ENCODE data around the gene INTS1.

Gene INTS1

DNA sequence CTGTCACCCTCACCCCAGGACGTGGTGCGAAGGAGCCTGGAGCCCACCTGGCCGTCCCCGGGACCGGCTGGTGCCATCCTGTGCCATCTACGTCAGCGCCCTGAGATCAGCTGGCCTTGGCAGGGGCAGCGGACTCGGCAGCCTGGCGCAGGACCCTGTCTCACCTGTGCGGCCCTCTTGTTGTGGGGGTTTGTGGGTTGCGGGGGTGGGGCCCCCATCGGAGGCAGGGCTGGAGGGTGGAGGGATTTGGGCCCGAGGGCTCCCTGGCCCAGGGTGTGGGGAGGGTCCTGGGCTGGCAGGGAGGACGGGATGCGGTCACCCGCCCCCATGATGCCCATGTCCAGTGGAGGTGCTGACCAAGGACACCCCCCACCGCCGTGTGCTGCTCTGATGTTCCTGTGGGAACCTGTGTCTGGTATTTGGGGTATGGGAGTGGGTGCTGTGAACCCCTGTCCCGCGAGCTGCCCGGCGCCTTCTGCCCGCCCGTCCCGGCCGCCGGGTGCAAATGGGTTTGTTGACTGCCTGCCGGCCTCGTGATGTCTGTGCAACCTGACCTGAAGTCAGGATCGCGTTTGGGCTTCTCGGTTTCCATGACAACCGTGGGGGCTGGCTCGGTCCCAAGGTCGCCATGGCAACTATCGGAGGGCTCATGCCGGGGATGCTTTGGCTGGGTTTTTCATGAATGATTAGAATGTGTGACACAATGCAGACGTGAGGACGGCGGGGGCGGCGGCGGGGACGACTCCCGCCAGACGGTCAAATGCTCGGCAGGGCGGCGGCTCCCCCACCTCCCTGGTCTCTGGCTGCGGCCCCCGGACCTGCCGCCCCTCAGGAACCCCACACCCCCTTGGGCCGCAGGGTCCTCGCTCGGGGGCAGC is 33.6 kb upstream of the INTS1 start:
- Mint-ChIP-seq H3K4me1 (ENCODE audit: low read depth) (peaks cover 48% of the 10 kb centered on the region), H3K4me3 (no peak overlapping the region), H3K27me3 (no peaks in the 10 kb centered on the region), H3K27ac (peak overlapping the region; percentile 32), H3K36me3 (ENCODE audit: low read depth) (peaks cover 94% of the 10 kb centered on the region), H3K9me3 (no peaks in the 10 kb centered on the region)
- intact Hi-C loops (cut with micrococcal nuclease) = no loop called here

DNA sequence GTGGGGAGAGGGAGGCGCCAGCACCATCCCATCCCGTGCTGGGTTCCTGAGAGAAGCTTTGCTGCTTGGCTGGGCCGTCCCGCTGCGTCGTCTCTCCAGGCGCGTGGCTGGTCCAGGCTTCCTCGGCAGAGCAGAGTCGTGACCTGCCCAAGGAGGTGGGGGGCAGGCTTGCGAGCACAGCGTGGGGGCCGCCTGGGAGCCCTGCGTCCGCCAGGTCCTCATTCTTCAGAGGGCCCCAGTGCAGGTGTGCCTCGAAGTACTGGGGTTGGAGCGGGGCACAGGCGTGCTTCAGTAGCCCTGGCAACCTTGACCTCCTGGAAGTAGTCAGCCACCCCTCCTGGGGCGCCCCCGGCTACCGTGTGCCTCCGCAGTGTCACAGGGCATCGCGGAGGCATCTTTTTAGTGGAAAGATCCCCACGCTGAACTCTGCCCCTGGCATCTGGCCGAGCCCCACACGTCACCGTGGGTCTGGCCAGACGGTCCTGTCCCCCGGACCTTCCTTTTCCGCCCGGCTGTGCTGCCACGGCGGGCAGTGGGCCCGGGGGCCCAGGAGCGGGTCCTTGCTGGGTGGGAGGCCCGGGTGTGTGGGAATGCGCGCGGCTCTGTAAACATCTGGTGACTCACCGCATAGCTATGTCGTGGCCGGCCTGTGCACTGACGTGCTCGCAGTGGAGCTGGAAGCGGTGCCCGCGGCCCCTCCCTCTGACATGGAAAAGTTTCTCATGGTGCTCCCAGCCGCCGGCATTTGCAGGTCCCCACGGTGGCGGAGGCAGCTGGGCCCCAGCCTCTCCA is 32.8 kb upstream of the INTS1 start:
- H3K4me3 Mint-ChIP-seq = no peak overlapping the region
- intact Hi-C loops (cut with micrococcal nuclease) = no loop called here
- no peaks in the 10 kb centered on the region for H3K27me3 Mint-ChIP-seq
- no peaks in the 10 kb centered on the region for H3K9me3 Mint-ChIP-seq
- peaks cover 86% of the 10 kb centered on the region for H3K36me3 Mint-ChIP-seq (ENCODE audit: low read depth)
- H3K27ac Mint-ChIP-seq = peak overlapping the region; percentile 32
- peaks cover 55% of the 10 kb centered on the region for H3K4me1 Mint-ChIP-seq (ENCODE audit: low read depth)

DNA sequence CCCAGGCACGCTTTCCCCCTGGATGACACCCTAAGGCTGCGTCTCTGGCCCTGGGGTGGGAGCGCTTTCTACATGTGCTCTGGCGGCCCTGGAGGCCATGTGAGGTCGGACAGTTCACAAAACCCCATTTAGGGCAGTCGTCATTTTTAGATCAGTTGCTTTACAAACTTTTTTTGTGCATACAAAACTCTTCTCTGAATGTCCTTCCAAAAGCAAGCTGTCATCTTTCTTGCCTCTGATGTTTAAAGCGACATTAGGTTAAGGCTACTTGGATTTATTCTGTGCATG is 32.2 kb upstream of the INTS1 start:
- peaks cover 61% of the 10 kb centered on the region for H3K4me1 Mint-ChIP-seq (ENCODE audit: low read depth)
- intact Hi-C loops (cut with micrococcal nuclease) = no loop called here
- no peaks in the 10 kb centered on the region for H3K9me3 Mint-ChIP-seq
- no peaks in the 10 kb centered on the region for H3K27me3 Mint-ChIP-seq
- peaks cover 85% of the 10 kb centered on the region for H3K36me3 Mint-ChIP-seq (ENCODE audit: low read depth)
- H3K27ac Mint-ChIP-seq = no peak overlapping the region
- H3K4me3 Mint-ChIP-seq = no peak overlapping the region

DNA sequence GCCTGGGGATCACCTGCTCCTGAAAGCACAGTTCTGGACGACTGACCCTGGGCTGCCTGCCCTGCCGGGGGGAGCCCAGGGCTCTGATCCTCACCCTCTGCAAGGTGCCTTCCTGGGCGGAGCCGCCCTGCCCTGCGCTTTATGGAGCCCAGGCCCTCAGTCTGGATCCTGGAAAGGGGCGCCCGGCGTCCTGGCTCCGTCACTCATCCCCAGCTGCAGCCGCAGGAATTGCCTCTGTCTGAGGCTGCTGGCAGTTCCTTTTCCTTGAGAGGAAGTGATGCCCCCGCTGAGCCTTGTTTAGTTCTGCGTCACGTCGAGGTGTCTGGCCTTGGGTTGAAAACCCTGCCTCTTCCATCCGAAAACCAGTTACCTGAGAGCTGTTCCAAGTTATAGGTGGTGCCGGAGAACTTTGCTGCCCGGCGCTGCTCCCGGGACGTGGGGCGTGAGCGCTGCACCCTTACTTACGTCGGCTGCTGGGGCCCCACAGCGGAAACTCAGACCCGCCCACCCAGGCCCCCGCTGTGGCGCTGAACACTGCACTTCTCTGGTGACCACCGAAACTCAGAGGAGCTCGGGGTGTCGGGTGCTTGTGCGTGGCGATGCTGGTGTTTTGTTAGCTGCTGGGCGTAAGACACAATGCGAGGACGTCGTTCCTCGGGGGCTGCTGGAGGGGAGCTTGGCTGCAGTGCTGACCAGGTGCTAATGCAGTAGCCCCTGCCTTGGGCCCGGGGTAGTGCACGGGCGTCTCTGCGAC is 31.7 kb upstream of the INTS1 start:
- no peak overlapping the region for H3K4me3 Mint-ChIP-seq
- H3K27ac Mint-ChIP-seq = peak overlapping the region; percentile 64
- peaks cover 81% of the 10 kb centered on the region for H3K36me3 Mint-ChIP-seq (ENCODE audit: low read depth)
- H3K9me3 Mint-ChIP-seq = no peaks in the 10 kb centered on the region
- no peaks in the 10 kb centered on the region for H3K27me3 Mint-ChIP-seq
- peaks cover 62% of the 10 kb centered on the region for H3K4me1 Mint-ChIP-seq (ENCODE audit: low read depth)
- intact Hi-C loops (cut with micrococcal nuclease) = no loop called here

DNA sequence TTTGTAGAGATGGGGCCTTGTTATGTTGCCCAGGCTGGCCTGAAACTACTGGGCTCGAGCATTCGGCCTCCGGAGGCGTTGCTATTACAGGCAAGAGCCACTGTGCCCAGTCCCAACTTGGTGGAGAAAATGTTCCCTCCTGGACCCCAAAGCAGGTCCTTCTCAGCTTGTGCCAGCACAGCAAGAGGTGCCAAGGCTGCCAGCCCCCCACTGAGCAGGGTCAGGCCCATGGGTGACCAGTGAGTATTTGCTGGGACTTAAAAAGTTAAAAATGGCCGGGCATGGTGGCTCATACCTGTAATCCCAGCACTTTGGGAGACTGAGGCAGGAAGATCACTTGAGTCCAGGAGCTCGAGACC is 30.9 kb upstream of the INTS1 start:
- intact Hi-C loops (cut with micrococcal nuclease) = no loop called here
- Mint-ChIP-seq H3K9me3 (no peaks in the 10 kb centered on the region), H3K36me3 (ENCODE audit: low read depth) (peaks cover 73% of the 10 kb centered on the region), H3K27me3 (no peaks in the 10 kb centered on the region), H3K27ac (peak overlapping the region; percentile 64), H3K4me3 (no peak overlapping the region), H3K4me1 (ENCODE audit: low read depth) (peaks cover 62% of the 10 kb centered on the region)

DNA sequence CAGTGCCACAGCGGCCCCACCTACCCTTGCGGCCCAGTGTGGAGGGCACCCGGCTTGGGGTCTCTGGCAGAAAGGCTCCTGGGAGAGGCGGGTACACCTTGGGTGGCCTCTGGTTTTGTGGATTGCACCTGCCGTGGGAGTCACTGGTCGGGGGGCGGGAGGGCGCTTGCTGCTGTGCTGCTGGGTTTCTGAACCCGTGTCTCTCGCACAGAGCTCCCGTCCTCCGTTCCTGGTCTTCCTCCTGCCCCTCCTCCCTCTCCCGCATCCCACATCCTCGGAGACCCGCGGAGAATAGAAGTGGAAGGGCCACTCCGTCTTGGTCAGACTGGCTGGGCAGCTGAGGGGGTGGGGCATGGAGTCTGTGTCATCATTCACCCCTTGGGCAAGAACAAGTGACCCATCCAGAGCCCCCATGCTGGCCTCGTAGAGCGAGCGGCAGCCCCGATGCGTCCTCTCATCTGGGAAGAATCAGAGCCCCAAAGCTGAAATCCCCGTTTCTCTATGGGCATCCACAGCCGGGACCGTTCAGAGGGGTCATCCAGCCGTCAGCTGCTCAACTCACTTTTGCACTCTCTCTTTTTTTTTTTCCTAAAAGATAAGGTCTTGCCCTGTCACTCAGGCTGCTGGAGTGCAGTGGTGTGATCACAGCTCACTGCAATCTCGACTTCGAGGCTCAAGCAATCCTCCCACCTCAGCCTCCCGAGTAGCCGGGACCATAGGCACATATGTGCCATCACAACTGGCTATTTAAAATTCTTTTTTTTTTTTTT is 30.3 kb upstream of the INTS1 start:
- intact Hi-C loops (cut with micrococcal nuclease) = no loop called here
- Mint-ChIP-seq H3K36me3 (ENCODE audit: low read depth) (peaks cover 68% of the 10 kb centered on the region), H3K27ac (peak overlapping the region; percentile 95), H3K9me3 (no peaks in the 10 kb centered on the region), H3K4me3 (peak overlapping the region; percentile 84), H3K4me1 (ENCODE audit: low read depth) (peaks cover 62% of the 10 kb centered on the region), H3K27me3 (no peaks in the 10 kb centered on the region)

DNA sequence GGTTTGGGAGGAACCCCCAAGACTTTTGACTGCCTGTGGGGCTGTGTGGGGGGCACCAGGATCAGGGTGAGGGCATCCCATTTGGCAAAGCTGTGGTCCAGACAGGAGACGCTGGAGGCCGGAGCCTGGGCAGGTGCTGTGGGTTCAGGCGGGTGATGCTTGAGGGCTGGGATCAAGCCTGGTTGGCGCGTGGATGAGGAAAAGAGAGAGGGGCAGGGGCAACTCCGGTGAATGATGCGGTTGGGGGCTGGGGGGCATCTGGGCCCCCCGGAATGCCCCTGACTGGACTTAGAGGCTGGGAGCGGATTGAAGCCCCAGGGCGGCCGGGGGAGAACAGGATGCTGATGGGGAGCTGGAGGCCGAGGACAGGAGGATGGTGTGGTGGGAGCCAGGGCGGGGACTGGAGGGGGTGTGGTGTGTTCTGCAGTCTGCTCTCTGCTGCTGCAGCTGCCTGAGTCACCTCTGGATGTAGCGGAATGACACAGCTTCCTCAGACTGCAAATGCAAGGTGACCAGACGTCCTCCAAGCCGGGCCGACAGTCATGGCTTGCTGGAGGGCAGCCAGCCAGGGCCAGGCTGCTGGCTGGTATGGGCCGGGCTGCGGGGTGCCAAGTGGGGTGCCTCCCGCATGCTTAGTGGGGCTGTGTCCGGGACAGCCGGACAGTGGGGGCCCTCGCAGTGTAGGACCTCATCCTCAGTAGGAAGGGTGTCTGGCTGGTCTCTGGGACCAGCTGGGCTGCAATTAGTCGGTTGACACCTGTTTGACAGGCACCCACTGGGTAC is 29.5 kb upstream of the INTS1 start:
- H3K36me3 Mint-ChIP-seq (ENCODE audit: low read depth) = peaks cover 60% of the 10 kb centered on the region

DNA sequence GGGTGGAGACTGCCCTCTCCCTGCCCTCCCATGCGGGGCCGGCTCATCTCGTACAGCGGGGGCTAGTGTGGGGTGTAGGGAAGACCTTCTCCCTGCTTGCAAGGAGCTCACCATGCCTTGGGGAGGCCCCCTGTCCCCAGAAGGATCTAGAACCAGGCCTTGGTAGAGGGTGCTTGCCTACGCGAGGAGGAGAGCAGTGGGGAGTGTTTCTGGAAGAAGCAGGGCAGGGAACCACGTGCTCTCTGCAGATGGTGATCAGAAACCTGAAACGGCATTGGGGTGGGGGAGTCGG is 29.0 kb upstream of the INTS1 start:
- H3K9me3 Mint-ChIP-seq = no peaks in the 10 kb centered on the region
- peak overlapping the region; percentile 95 for H3K27ac Mint-ChIP-seq
- H3K4me3 Mint-ChIP-seq = peak overlapping the region; percentile 84
- H3K36me3 Mint-ChIP-seq (ENCODE audit: low read depth) = peaks cover 57% of the 10 kb centered on the region
- peaks cover 62% of the 10 kb centered on the region for H3K4me1 Mint-ChIP-seq (ENCODE audit: low read depth)
- no peaks in the 10 kb centered on the region for H3K27me3 Mint-ChIP-seq
- intact Hi-C loops (cut with micrococcal nuclease) = loop anchor here (2.0 kb wide), 1 partner anchor 28 kb away; the partner anchor contains the start of gene INTS1

More for the DNA sequence above, 29.5 kb upstream of the INTS1 start:
- H3K9me3 Mint-ChIP-seq = no peaks in the 10 kb centered on the region
- no peaks in the 10 kb centered on the region for H3K27me3 Mint-ChIP-seq
- intact Hi-C loops (cut with micrococcal nuclease) = loop anchor here (2.0 kb wide), 1 partner anchor 29 kb away; the partner anchor contains the start of gene INTS1
- peak overlapping the region; percentile 84 for H3K4me3 Mint-ChIP-seq
- H3K27ac Mint-ChIP-seq = peak overlapping the region; percentile 95
- peaks cover 62% of the 10 kb centered on the region for H3K4me1 Mint-ChIP-seq (ENCODE audit: low read depth)

DNA sequence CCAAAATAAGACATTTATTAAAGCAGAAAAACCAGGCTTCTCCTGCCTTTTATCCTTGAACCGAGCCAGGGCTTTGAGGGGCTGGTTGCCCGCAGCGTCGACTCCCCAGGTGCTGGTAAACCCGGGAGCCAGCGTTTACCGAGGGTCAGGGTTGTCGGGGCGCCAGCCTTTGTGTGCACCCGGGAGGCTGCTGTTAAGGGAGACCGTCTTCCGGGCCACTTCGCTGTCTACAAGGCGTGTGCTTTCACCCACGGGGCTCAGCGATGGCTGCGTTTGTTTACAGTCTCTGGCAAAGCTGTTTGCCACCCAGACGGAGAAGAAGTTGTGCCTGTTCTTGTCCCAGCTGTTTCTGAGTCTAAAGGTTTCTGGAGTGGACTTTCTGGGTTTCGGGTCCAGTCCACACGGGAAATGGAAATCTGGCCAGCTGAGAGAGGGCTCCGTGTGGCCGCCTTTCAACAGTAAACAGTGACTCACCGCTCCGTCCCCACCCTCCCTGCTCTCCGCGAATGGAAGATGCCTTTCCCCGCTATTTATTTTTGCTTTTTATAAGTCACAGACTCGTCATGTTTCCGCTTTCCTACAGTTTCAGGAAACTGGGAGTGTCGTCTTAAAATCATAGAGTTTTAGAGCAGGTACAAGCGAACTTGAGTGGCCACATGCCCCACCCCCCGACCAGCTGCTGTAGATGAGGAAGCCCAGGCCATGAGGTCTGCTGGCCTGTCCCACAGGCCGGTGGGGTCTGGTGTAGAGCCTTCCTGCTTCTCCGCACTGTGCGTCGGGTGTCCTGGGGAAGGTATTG is 28.5 kb upstream of the INTS1 start:
- peaks cover 52% of the 10 kb centered on the region for H3K36me3 Mint-ChIP-seq (ENCODE audit: low read depth)
- no peaks in the 10 kb centered on the region for H3K9me3 Mint-ChIP-seq
- intact Hi-C loops (cut with micrococcal nuclease) = loop anchor here (1.0 to 2.0 kb wide), 2 partner anchors 28 to 37 kb away; partner anchors contain the start of gene INTS1
- H3K4me1 Mint-ChIP-seq (ENCODE audit: low read depth) = peaks cover 57% of the 10 kb centered on the region
- H3K27me3 Mint-ChIP-seq = no peaks in the 10 kb centered on the region
- H3K4me3 Mint-ChIP-seq = peak overlapping the region; percentile 84
- peak overlapping the region; percentile 95 for H3K27ac Mint-ChIP-seq

DNA sequence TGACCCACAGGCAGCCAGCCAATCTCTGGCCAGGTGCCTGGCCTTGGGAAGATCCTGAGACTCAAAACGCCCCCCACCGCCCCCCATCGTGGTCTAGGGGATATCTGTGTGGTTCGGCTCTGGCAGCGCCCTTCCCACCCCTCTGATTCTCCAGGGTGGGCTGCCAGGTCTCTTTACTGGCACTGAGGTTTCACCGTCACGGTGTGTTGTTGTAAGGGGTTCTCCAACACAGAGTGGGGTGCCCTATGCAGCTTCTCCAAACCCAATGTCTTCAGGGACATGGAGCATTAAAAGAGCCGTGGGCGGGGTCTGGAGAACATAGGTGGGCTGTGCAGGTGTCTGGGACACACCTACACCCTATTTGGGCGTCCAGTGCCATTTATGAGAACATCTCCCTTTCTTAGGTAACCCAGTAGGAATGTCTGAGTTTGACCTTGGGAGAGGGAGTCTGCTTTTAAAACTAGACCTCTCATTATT is 27.8 kb upstream of the INTS1 start:
- intact Hi-C loops (cut with micrococcal nuclease) = loop anchor here (1.0 to 2.0 kb wide), 2 partner anchors 27 to 37 kb away; partner anchors contain the start of gene INTS1
- Mint-ChIP-seq H3K27me3 (no peaks in the 10 kb centered on the region), H3K4me3 (peak overlapping the region; percentile 84), H3K27ac (peak overlapping the region; percentile 95), H3K4me1 (ENCODE audit: low read depth) (peaks cover 60% of the 10 kb centered on the region), H3K36me3 (ENCODE audit: low read depth) (peaks cover 46% of the 10 kb centered on the region), H3K9me3 (no peaks in the 10 kb centered on the region)

DNA sequence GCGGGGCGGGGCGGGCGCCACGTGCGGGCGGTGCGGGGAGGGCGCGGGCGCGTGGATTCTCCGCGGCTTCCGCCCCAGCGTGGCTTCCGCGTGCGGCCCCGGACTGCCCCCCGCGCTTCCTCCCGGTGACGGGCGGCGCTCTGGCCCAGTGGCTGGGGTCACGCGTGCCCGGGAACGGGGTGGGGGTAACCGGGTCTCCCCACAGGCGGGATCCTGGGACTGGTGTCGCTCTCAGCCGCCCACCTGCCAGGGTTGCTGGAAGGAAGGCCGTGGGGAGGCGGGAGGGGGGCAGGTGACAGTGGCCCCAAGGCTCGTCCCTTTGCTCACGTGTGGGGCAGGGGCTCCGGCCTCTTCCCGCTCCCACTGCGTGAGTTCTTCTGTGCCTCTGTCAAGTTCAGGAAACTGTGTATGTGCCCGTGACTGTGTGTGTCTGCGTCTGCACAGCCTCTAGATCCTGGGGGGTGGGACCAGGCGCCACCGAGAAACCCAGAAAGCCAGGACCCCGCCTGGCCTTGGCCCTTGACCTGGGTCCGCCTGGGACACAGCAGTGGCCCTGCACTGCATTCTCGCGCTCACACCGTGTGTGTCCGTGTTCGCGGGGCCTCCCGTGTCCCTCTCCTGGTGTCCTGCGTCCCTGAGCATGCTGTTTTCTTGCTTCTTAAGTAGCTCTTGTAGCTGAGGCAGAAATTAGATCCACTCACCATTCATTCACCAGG is 27.2 kb upstream of the INTS1 start:
- H3K4me3 Mint-ChIP-seq = peak overlapping the region; percentile 84
- no peaks in the 10 kb centered on the region for H3K27me3 Mint-ChIP-seq
- intact Hi-C loops (cut with micrococcal nuclease) = no loop called here
- peak overlapping the region; percentile 95 for H3K27ac Mint-ChIP-seq
- H3K36me3 Mint-ChIP-seq (ENCODE audit: low read depth) = peaks cover 40% of the 10 kb centered on the region
- no peaks in the 10 kb centered on the region for H3K9me3 Mint-ChIP-seq
- H3K4me1 Mint-ChIP-seq (ENCODE audit: low read depth) = peaks cover 60% of the 10 kb centered on the region

DNA sequence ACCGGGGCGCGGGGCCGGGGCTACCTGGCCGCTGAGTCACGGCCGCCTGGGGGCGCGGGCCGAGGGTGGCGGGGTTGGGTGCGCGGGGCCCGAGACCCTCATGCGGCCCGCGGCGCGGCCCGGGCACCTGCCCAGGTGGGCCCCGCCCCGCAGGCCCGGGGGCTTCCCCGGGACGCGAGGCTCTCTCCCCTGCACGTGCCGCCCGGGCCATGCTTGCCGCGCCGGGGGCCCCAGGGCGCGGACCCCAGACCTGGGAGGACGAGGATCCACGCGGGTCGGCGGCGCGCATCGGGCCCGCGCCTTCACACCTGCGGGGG is 26.7 kb upstream of the INTS1 start:
- peaks cover 34% of the 10 kb centered on the region for H3K36me3 Mint-ChIP-seq (ENCODE audit: low read depth)
- H3K9me3 Mint-ChIP-seq = no peaks in the 10 kb centered on the region
- intact Hi-C loops (cut with micrococcal nuclease) = no loop called here
- H3K27ac Mint-ChIP-seq = peak overlapping the region; percentile 95
- no peaks in the 10 kb centered on the region for H3K27me3 Mint-ChIP-seq
- peaks cover 60% of the 10 kb centered on the region for H3K4me1 Mint-ChIP-seq (ENCODE audit: low read depth)
- no peak overlapping the region for H3K4me3 Mint-ChIP-seq

Measured in dendritic cell treated with granulocyte-macrophage colony-stimulating factor and Interleukin-4, amounts not matched to agents 40 ng/mL and 50 ng/mL, for 4 days (primary cell).